NB4 (cell line): ENCODE results near the gene CFAP43.
"Not testable (repeated sequence)": the region's sequence is repeated elsewhere in the genome, so short reads cannot be mapped to it uniquely, and the experiment has no call there.

ENCODE experiments used
- DNase-seq: peaks from one replicate; pipeline ENCODE4 v3.0.0; 2010; ENCODE audit warnings: low read depth
- H3K4me3 ChIP-seq: one replicate; pipeline ENCODE4 v1.5.1; 2011; ENCODE audit warnings: mild to moderate bottlenecking, low read depth, low read length, moderate library complexity
- MYC ChIP-seq: IDR thresholded peaks from 2 replicates; pipeline ENCODE4 v1.6.1; 2011; ENCODE audit warnings: low read depth, low read length
- POLR2A ChIP-seq: IDR thresholded peaks from 2 replicates; pipeline ENCODE4 v1.6.1; 2011; ENCODE audit warnings: mild to moderate bottlenecking; ENCODE audit not compliant: insufficient read length; ENCODE audit errors: extremely low read depth
- TF ChIP-seq, protein P1 (sequence below): IDR thresholded peaks from one replicate; pipeline ENCODE4 v1.5.1; 2012; ENCODE audit warnings: low read depth, low read length
- TF ChIP-seq, protein P2 (sequence below): IDR thresholded peaks from 2 replicates; pipeline ENCODE4 v1.6.1; 2011; ENCODE audit warnings: low read depth, low read length

Gene CFAP43

DNA sequence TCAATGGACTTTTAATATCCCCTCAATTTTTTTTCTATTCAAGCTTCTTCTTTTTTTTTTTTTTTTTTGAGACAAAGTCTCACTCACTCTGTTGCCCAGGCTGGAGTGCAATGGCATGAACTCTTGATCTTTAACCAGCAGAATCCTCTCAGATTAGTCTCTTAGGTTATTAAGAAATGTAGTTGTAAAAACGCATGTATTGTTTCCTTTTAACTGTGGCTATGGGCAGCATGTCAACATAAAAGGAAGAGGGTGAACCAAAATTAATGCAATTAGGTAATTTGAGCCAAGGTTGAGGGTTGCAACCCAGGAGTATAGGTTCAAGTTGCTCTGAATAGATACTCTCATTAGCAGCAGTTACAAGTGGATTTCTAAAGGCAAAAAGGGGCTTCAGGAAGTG, 18.2 kb upstream of the CFAP43 start:
- TF ChIP-seq, protein P1, sequence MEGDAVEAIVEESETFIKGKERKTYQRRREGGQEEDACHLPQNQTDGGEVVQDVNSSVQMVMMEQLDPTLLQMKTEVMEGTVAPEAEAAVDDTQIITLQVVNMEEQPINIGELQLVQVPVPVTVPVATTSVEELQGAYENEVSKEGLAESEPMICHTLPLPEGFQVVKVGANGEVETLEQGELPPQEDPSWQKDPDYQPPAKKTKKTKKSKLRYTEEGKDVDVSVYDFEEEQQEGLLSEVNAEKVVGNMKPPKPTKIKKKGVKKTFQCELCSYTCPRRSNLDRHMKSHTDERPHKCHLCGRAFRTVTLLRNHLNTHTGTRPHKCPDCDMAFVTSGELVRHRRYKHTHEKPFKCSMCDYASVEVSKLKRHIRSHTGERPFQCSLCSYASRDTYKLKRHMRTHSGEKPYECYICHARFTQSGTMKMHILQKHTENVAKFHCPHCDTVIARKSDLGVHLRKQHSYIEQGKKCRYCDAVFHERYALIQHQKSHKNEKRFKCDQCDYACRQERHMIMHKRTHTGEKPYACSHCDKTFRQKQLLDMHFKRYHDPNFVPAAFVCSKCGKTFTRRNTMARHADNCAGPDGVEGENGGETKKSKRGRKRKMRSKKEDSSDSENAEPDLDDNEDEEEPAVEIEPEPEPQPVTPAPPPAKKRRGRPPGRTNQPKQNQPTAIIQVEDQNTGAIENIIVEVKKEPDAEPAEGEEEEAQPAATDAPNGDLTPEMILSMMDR, result no peak
- TF ChIP-seq MYC, result no peak
- TF ChIP-seq POLR2A, result no peak
- no peak overlapping the region for H3K4me3 ChIP-seq
- no peak for DNase-seq

DNA sequence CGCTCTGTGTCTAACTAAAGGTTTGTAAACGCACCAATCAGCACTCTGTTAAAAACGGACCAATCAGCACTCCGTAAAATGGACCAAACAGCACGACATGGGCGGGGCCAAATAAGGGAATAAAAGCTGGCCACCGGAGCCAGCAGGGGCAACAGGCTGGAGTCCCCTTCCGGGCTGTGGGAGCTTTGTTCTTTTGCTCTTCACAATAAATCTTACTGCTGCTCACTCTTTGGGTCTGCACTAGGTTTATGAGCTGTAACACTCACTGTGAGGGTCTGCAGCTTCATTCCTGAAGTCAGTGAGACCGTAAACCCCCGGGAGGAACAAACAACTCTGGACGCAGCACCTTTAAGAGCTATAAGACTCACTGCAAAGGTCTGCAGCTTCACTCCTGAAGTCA, 16.8 kb upstream of the CFAP43 start:
- DNase-seq, H3K4me3 ChIP-seq: not testable (repeated sequence)

DNA sequence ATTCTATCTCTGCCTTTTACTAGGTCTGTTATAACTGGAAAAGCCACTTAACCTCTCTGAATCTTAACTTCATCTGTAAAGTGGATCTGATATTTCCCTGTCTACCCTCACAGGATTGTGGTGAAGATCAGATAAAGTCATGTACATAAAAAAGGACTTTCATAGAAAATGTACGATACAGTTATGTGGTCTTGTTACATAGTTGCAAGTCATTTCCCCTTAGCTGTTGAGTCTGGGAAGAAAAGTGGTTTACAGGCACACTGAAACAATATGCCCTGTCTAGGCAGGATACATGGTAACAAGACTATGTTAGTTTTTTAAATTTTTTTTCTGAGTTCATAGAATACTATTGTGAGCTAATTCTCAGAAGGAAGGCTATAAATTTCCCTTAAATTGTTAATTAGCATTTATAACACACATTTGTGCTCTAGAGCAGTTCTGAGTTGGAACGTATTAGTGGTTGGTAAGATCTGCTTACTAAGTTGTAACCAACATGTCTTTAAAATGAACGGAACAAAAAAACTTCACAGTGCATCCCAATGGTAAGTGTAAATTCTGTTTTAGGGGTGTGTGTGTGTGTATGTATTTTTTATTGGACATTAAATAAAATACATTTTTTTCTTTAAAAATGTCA, 15.5 kb upstream of the CFAP43 start:
- no peak overlapping the region for H3K4me3 ChIP-seq
- DNase-seq, result peak; percentile 35
- TF ChIP-seq, protein P1, result no peak
- TF ChIP-seq MYC (no peak), POLR2A (no peak)
- TF ChIP-seq, protein P2, sequence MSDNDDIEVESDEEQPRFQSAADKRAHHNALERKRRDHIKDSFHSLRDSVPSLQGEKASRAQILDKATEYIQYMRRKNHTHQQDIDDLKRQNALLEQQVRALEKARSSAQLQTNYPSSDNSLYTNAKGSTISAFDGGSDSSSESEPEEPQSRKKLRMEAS, result no peak

DNA sequence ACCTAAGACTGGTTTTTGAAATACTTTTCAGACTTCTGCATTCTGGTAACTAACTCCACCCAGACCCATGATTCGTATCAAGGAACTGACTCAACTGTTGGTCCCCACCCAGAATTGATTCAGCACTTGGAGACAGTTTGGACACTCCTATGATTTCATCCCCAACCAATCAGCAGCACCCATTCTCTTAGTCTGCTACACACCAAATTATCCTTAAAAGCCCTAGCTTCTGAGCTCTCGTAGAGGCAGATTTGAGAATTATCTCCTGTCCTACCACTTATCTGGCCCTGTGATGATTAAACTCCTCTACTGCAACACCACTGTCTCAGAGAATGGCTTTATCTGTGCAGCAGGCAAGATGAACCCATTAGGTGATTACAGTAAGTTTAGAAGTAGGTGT, 14.8 kb upstream of the CFAP43 start:
- TF ChIP-seq, protein P2, result no peak
- TF ChIP-seq, protein P1, result no peak
- TF ChIP-seq MYC (no peak), POLR2A (no peak)
- peak; percentile 53 for DNase-seq
- no peak overlapping the region for H3K4me3 ChIP-seq

DNA sequence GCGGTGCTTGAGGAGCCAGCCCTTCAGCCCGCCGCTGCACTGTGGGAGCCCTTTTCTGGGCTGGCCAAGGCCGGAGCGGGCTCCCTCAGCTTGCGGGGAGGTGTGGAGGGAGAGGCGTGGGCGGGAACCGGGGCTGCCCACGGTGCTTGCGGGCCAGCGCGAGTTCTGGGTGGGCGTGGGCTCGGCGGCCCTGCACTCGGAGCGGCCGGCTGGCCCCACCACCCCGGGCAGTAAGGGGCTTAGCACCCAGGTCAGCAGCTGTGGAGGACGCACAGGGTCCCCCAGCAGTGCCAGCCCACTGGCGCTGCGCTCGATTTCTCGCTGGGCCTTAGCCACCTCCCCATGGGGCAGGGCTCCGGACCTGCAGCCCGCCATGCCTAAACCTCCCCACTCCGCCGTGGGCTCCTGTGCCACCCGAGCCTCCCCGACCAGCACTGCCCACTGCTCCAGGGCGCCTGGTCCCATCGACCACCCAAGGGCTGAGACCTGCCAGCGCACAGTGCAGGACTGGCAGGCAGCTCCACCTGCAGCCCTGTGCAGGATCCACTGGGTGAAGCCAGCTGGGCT, 13.0 kb upstream of the CFAP43 start:
- H3K4me3 ChIP-seq, result no peak overlapping the region
- TF ChIP-seq POLR2A (no peak), MYC (no peak)
- TF ChIP-seq, protein P2, result no peak
- TF ChIP-seq, protein P1, result no peak
- DNase-seq, result no peak

DNA sequence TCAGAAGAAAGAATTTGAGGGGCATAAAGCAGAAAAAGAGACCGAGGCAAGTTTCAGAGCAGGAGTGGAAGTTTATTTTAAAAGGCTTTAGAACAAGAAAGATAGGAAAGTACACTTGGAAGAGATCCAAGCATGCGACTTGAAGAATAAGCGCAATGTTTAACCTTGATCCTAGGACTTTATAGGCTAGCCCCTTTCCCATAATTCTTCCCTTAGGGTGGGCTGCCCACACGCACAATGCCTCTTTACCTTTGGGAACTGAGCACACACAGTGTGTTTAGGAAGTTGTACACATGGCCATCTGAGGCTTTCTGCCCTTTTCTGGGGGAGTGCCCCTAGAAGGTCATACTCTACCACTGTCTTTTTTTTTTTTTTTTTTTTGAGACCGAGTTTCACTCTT, 11.3 kb upstream of the CFAP43 start:
- H3K4me3 ChIP-seq, result no peak overlapping the region
- DNase-seq, result no peak
- TF ChIP-seq, protein P1, result no peak
- TF ChIP-seq, protein P2, result no peak
- no peak for TF ChIP-seq MYC
- TF ChIP-seq POLR2A, result no peak

DNA sequence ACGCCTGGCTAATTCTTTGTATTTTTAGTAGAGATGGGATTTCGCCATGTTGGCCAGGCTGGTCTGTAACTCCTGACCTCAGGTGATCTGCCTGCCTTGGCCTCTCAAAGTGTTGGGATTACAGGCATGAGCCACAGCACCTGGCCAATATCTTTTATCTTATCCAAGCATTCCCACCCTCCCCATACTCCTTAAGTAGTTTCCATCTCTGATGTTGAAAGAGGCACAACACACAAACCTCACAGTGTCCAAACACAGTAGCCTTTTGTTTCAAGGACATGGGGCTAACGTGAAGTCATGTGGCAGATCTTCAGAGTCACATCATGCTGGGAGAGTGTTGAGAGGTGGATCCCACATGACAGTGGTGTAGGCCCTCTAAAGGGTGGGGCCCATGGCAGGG, 10.8 kb upstream of the CFAP43 start:
- not testable (repeated sequence) for H3K4me3 ChIP-seq

More for the DNA sequence above, 10.8 kb upstream of the CFAP43 start:
- DNase-seq, result not testable (repeated sequence)
